ENCODE results near the gene OR52D1. TPM values are rescaled to one million over a fixed set of nuclear protein-coding genes. Genes with fewer than 3 reads are reported as not detected.

The OR52D1 gene
- not detected in 5 replicates for total RNA-seq (2022; extraction: Qiagen RNA extraction; ENCODE audit: low read depth)

DNA sequence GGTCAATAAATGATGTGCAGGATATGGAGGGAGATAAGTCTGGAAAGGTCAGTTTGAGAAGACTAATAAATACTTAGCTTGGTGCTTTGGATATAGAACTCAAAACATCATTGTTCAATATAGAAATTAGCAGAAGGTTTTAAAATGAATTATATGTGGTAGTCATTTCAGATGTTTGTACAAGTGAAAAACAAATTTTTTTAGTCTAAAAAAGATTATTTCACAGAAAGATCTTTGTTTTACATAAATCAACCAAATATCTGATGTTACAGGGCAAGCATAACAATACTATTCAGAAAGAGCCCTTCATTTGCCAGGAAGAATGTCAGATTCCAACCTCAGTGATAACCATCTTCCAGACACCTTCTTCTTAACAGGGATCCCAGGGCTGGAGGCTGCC is at the start of gene OR52D1:
Gene OR52D1, plus strand, starts transcription at position 301 of the 400 bp plus-strand sequence. Its CDS starts 22 bp downstream, at position 323.

DNA sequence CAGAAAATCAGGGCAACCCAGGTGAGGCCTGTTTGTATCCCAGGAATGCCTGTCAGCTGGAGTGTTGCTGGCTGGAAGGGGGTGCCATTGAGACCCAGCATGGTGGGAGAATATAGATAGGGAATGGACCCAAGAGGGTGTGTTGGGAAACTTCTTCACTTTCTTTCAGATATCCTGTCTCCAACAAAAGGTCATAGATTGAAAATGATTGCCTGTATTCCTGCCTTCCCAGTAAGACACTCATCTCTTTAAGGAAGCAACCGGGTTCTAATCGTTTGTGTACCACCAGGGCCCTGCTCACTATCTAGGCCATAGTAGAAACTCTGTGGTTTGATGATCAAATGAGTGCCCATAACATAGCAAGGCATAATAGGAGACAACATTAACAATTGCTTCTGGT is 47.1 kb upstream of the OR52D1 start, which contains the start of gene OR51I1:
Gene OR51I1, minus strand, starts transcription at position 101 of the 400 bp plus-strand sequence. Its CDS starts 0 bp downstream, at position 101.

DNA sequence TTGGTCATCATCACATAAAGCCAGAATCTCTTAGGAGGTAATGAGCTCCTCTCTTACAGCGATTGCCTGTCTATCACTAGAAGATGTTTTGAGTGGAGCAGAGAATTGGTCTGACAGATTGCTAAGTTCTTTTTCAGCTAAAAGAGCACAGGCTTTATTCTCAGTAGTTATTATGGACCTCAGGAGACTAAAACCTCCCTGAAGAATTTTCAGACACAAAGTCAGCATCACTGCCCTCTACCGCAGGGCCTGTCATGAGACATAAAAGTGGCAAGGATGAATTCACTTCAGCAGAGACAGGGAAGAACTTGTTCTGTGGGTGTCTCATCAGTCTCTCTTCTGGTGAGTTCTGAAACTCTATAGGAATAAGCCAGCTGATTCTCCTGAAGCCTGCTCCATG is 39.5 kb upstream of the OR52D1 start, which contains the start of gene OR51I2:
Gene OR51I2, plus strand, starts transcription at position 301 of the 400 bp plus-strand sequence. CDS start 4,166 bp downstream, outside the sequence.

DNA sequence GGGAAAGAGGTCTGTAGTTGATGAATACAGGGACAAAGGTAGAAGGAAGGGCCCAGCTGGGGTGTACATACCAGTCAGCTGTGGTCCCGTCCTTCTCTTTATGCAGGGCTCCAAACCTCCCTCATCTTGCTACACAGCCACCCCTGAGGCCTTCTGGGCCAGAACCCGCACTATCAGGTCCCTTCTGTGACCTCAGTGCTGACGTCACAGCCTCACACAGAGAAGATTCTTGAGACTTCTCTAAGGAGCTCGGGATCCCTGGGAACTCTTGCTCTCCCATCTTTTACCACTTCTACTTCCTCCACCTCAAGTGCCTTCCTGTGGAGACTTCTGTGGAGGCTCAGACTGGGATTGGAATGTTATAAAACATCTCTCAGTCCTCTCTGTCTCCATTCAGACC is 21.3 kb downstream of the OR52D1 start, which contains the start of gene UBQLN3:
Gene UBQLN3, minus strand, starts transcription at position 155 of the 400 bp plus-strand sequence. CDS start 399 bp downstream, outside the sequence.

DNA sequence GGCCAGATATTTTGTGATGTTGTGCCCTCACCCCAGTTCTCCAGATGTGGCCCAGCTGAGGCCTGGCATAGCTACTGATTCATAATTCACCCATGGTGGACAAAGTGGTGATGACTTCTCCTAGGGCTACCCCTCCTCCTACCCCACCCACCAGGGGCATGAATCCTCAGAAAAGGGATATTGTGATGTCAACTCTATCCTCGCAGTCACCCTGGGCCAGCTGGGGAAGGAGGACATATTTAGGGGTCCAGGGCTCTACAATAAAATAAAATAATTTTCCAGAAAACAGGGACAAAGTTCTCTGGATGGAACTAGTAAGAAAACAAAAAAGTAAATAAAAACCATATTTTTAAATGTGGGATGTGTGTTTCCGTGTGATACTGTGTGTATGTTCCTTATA is 28.1 kb downstream of the OR52D1 start, which contains the start of gene UBQLNL:
Gene UBQLNL, minus strand, starts transcription at position 101 of the 400 bp plus-strand sequence. CDS start 258 bp downstream, outside the sequence.

Other genes starting within 250 kb of the OR52D1 start
- not detected in 5 replicates for gene HBG1, start 238.8 kb upstream of the OR52D1 start, total RNA-seq (2022; extraction: Qiagen RNA extraction; ENCODE audit: low read depth)
- not detected in 5 replicates for gene HBG2, start 233.9 kb upstream of the OR52D1 start, total RNA-seq (2022; extraction: Qiagen RNA extraction; ENCODE audit: low read depth)
- gene HBE1, start 218.7 kb upstream of the OR52D1 start, total RNA-seq (2022; extraction: Qiagen RNA extraction; ENCODE audit: low read depth), result 0.53 TPM in 1 of 5 replicates, not detected in the others
- not detected in 5 replicates for gene OR51B4, start 186.7 kb upstream of the OR52D1 start, total RNA-seq (2022; extraction: Qiagen RNA extraction; ENCODE audit: low read depth)
- gene OR51B2, start 164.4 kb upstream of the OR52D1 start, total RNA-seq (2022; extraction: Qiagen RNA extraction; ENCODE audit: low read depth), result not detected in 5 replicates
- gene OR51B5, start 145.2 kb upstream of the OR52D1 start, total RNA-seq (2022; extraction: Qiagen RNA extraction; ENCODE audit: low read depth), result 0.47 TPM in 1 of 5 replicates, not detected in the others
- gene OR51B6, start 137.2 kb upstream of the OR52D1 start, total RNA-seq (2022; extraction: Qiagen RNA extraction; ENCODE audit: low read depth), result not detected in 5 replicates
- not detected in 5 replicates for gene OR51M1, start 104.9 kb upstream of the OR52D1 start, total RNA-seq (2022; extraction: Qiagen RNA extraction; ENCODE audit: low read depth)
- not detected in 5 replicates for gene OR51Q1, start 66.6 kb upstream of the OR52D1 start, total RNA-seq (2022; extraction: Qiagen RNA extraction; ENCODE audit: low read depth)
- not detected in 5 replicates for gene OR51I1, start 47.2 kb upstream of the OR52D1 start, total RNA-seq (2022; extraction: Qiagen RNA extraction; ENCODE audit: low read depth)
- gene OR51I2, start 39.4 kb upstream of the OR52D1 start, total RNA-seq (2022; extraction: Qiagen RNA extraction; ENCODE audit: low read depth), result not detected in 5 replicates
- not detected in 5 replicates for gene UBQLN3, start 21.3 kb downstream of the OR52D1 start, total RNA-seq (2022; extraction: Qiagen RNA extraction; ENCODE audit: low read depth)
- gene UBQLNL, start 28.0 kb downstream of the OR52D1 start, total RNA-seq (2022; extraction: Qiagen RNA extraction; ENCODE audit: low read depth), result 0.09 TPM in 1 of 5 replicates, not detected in the others
- gene OR52H1, start 59.9 kb downstream of the OR52D1 start, total RNA-seq (2022; extraction: Qiagen RNA extraction; ENCODE audit: low read depth), result not detected in 5 replicates
- gene OR52B6, start 92.2 kb downstream of the OR52D1 start, total RNA-seq (2022; extraction: Qiagen RNA extraction; ENCODE audit: low read depth), result not detected in 5 replicates
- gene TRIM6, start 108.0 kb downstream of the OR52D1 start, total RNA-seq (2022; extraction: Qiagen RNA extraction; ENCODE audit: low read depth), result 9.6 to 15.3 TPM (median 10.6 TPM) in 5 replicates
- gene TRIM34, start 136.3 kb downstream of the OR52D1 start, total RNA-seq (2022; extraction: Qiagen RNA extraction; ENCODE audit: low read depth), result 2.6 to 4.3 TPM (median 3.5 TPM) in 5 replicates
- 9.9 to 13.5 TPM (median 10.7 TPM) in 5 replicates for gene TRIM5, start 196.4 kb downstream of the OR52D1 start, total RNA-seq (2022; extraction: Qiagen RNA extraction; ENCODE audit: low read depth)
- gene TRIM22, start 201.1 kb downstream of the OR52D1 start, total RNA-seq (2022; extraction: Qiagen RNA extraction; ENCODE audit: low read depth), result 0.57 to 1.0 TPM (median 0.81 TPM) in 5 replicates
- not detected in 5 replicates for gene OR56B1, start 247.8 kb downstream of the OR52D1 start, total RNA-seq (2022; extraction: Qiagen RNA extraction; ENCODE audit: low read depth)